Smooth muscle cell (in vitro differentiated cells): ENCODE data around the gene OR6A2. TPM values are rescaled to one million over a fixed set of nuclear protein-coding genes. Genes with fewer than 3 reads are reported as not detected.

Experiments
- DNase-seq: peaks from one replicate; lab custom pipeline; 2025; ENCODE audit not compliant: unreplicated experiment; lab: John Stamatoyannopoulos, UW
- H2AFZ ChIP-seq: fragments of 200-600 bp; sonication (generic); 2 replicates; pipeline ENCODE4 v1.6.0; 2016; ENCODE audit warnings: antibody characterized with exemption, low read depth, mild to moderate bottlenecking
- H3F3A ChIP-seq: fragments of 200-600 bp; sonication (generic); 2 replicates; pipeline ENCODE4 v1.6.0; 2017; ENCODE audit warnings: antibody characterized with exemption, low read depth
- H3K27ac ChIP-seq: fragments of 200-600 bp; sonication (generic); 2 replicates; pipeline ENCODE4 v1.5.1; 2016; ENCODE audit warnings: low read depth, mild to moderate bottlenecking
- H3K27me3 ChIP-seq: fragments of 200-600 bp; sonication (generic); 2 replicates; pipeline ENCODE4 v1.6.1; 2016; ENCODE audit warnings: low read depth, mild to moderate bottlenecking
- H3K36me3 ChIP-seq: fragments of 200-600 bp; sonication (generic); 2 replicates; pipeline ENCODE4 v1.5.1; 2016; ENCODE audit warnings: low read depth
- H3K4me1 ChIP-seq: fragments of 200-600 bp; sonication (generic); 2 replicates; pipeline ENCODE4 v1.5.1; 2016; ENCODE audit warnings: low read depth
- H3K4me2 ChIP-seq: fragments of 200-600 bp; sonication (generic); 2 replicates; pipeline ENCODE4 v1.6.0; 2016; ENCODE audit warnings: mild to moderate bottlenecking
- H3K4me3 ChIP-seq: fragments of 200-600 bp; sonication (generic); 2 replicates; pipeline ENCODE4 v1.5.1; 2016; ENCODE audit warnings: mild to moderate bottlenecking
- H3K79me2 ChIP-seq: fragments of 200-600 bp; sonication (generic); 2 replicates; pipeline ENCODE4 v1.6.0; 2016; ENCODE audit warnings: low read depth, mild to moderate bottlenecking
- H3K9ac ChIP-seq: fragments of 200-600 bp; sonication (generic); 2 replicates; pipeline ENCODE4 v1.6.0; 2016; ENCODE audit warnings: low read depth
- H3K9me3 ChIP-seq: fragments of 200-600 bp; sonication (generic); replicated peaks from 2 replicates; pipeline ENCODE4 v1.5.1; 2016; ENCODE audit warnings: low read depth
- H4K20me1 ChIP-seq: fragments of 200-600 bp; sonication (generic); 2 replicates; pipeline ENCODE4 v1.6.0; 2016; ENCODE audit warnings: low read depth
- WGBS: methylation state at CpG from one replicate; pipeline ENCODE4 v1.1.7; 2016; ENCODE audit warnings: low lambda C conversion rate; 5-methylcytosine and 5-hydroxymethylcytosine counted together
- polyA plus RNA-seq: library from polyadenylated mRNA; unstranded; fragments of >200 nt; fragmentation: Nextera tagmentation; extraction: Ambion mirVana; gene quantifications from 2 replicates; pipeline ENCODE4 v1.2.1, GENCODE V29; 2016
- total RNA-seq: library from RNA; depleted of rRNA; stranded (reverse); fragments of >200 nt; gene quantifications from 2 replicates; pipeline ENCODE4 v1.2.3, GENCODE V29; 2014
- TF ChIP-seq, protein P1 (sequence below): fragments of 200-600 bp; sonication (generic); IDR thresholded peaks from 2 replicates; pipeline ENCODE4 v1.5.1; 2017; ENCODE audit warnings: borderline replicate concordance, mild to moderate bottlenecking, antibody characterized with exemption; ENCODE audit not compliant: insufficient read depth, poor library complexity, severe bottlenecking

The OR6A2 gene
- total and polyA plus RNA-seq, 2 experiments from 2014 or later, result 0.40 TPM; not detected in 1

- Histone ChIP-seq H3K4me2 (no peak overlapping the region), H3K79me2 (no peaks in the 10 kb centered on the region), H3K9ac (no peak overlapping the region), H3F3A (no peaks in the 10 kb centered on the region), H3K4me1 (no peaks in the 10 kb centered on the region), H2AFZ (no peak overlapping the region), H3K27ac (no peak overlapping the region), H3K27me3 (no peaks in the 10 kb centered on the region), H3K9me3 (no peaks in the 10 kb centered on the region), H3K36me3 (no peaks in the 10 kb centered on the region), H3K4me3 (no peak overlapping the region), H4K20me1 (no peaks in the 10 kb centered on the region)
- TF ChIP-seq, protein P1, sequence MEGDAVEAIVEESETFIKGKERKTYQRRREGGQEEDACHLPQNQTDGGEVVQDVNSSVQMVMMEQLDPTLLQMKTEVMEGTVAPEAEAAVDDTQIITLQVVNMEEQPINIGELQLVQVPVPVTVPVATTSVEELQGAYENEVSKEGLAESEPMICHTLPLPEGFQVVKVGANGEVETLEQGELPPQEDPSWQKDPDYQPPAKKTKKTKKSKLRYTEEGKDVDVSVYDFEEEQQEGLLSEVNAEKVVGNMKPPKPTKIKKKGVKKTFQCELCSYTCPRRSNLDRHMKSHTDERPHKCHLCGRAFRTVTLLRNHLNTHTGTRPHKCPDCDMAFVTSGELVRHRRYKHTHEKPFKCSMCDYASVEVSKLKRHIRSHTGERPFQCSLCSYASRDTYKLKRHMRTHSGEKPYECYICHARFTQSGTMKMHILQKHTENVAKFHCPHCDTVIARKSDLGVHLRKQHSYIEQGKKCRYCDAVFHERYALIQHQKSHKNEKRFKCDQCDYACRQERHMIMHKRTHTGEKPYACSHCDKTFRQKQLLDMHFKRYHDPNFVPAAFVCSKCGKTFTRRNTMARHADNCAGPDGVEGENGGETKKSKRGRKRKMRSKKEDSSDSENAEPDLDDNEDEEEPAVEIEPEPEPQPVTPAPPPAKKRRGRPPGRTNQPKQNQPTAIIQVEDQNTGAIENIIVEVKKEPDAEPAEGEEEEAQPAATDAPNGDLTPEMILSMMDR, result no peak
- WGBS, result 74% methylated on average over 5 of the region's 5 CpGs
- DNase-seq, result no peak
Measured at GRCh38 chr11:6746086-6746618, 53.3 kb downstream of the OR6A2 start.

DNA sequence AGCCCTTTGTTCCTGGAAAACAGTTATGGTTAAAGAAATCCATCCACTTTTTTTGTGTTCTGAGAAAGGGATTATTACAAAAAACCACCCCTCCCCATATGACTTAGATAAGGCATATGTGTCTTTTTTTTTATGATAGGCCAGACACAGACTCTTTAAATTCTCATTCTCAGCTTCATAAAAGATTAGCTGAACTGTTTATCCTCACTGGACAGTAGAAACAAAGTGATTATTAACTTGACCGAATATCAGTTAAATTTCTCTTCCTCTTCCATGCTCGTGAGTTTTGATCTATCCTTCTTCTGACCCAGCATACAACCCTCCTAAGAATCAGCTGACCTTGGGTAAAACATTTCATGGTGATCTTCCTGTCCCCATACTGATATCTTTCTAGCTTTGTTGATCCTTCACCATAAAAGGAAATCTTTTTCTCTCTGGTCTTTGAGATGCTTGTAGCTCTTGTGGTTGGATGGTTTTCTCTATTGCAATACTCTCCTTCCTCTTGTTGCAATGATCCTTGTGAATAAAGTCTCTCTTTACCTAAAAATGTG lies 53.9 kb downstream of the OR6A2 start:
- Histone ChIP-seq H3K4me1 (no peaks in the 10 kb centered on the region), H3K36me3 (no peaks in the 10 kb centered on the region), H3K4me3 (no peak overlapping the region), H3K27me3 (no peaks in the 10 kb centered on the region), H4K20me1 (no peaks in the 10 kb centered on the region), H3F3A (no peaks in the 10 kb centered on the region), H2AFZ (no peak overlapping the region), H3K79me2 (no peaks in the 10 kb centered on the region), H3K27ac (no peak overlapping the region), H3K9ac (no peak overlapping the region), H3K4me2 (no peak overlapping the region), H3K9me3 (no peaks in the 10 kb centered on the region)
- no peak for DNase-seq
- TF ChIP-seq, protein P1, result no peak
- 50% methylated on average over 2 of the region's 2 CpGs for WGBS

- Histone ChIP-seq H3K4me2 (no peak overlapping the region), H3K27ac (no peak overlapping the region), H3K9me3 (no peaks in the 10 kb centered on the region), H3K27me3 (no peaks in the 10 kb centered on the region), H3F3A (no peaks in the 10 kb centered on the region), H3K4me1 (no peaks in the 10 kb centered on the region), H3K9ac (no peak overlapping the region), H3K79me2 (no peaks in the 10 kb centered on the region), H3K36me3 (no peaks in the 10 kb centered on the region), H4K20me1 (no peaks in the 10 kb centered on the region), H2AFZ (no peak overlapping the region), H3K4me3 (no peak overlapping the region)
- 60% methylated on average over 4 of the region's 4 CpGs for WGBS
- TF ChIP-seq, protein P1, result no peak
- no peak for DNase-seq
Measured at GRCh38 chr11:6745018-6745417, 54.5 kb downstream of the OR6A2 start.

GRCh38 chr11:6742260-6742659 lies 57.2 kb downstream of the OR6A2 start:
- H3K4me1 ChIP-seq, result no peaks in the 10 kb centered on the region
- H3K9ac ChIP-seq, result no peak overlapping the region
- no peaks in the 10 kb centered on the region for H3K9me3 ChIP-seq
- no peak for DNase-seq
- H3F3A ChIP-seq, result no peaks in the 10 kb centered on the region
- H3K4me2 ChIP-seq, result no peak overlapping the region
- 78% methylated on average over 7 of the region's 7 CpGs for WGBS
- no peaks in the 10 kb centered on the region for H3K36me3 ChIP-seq
- H3K4me3 ChIP-seq, result no peak overlapping the region
- H3K79me2 ChIP-seq, result no peaks in the 10 kb centered on the region
- TF ChIP-seq, protein P1, result no peak
- H2AFZ ChIP-seq, result no peak overlapping the region
- H3K27ac ChIP-seq, result no peak overlapping the region
- H3K27me3 ChIP-seq, result no peaks in the 10 kb centered on the region
- H4K20me1 ChIP-seq, result no peaks in the 10 kb centered on the region
